NCI-H774 (cell line): ENCODE results near the gene PEX7.
"Not testable (repeated sequence)": the region's sequence is repeated elsewhere in the genome, so short reads cannot be mapped to it uniquely, and the experiment has no call there.

ENCODE experiments used
- DNase-seq: peaks from one replicate; lab custom pipeline; 2025; lab: John Stamatoyannopoulos, UW

PEX7 gene

DNA sequence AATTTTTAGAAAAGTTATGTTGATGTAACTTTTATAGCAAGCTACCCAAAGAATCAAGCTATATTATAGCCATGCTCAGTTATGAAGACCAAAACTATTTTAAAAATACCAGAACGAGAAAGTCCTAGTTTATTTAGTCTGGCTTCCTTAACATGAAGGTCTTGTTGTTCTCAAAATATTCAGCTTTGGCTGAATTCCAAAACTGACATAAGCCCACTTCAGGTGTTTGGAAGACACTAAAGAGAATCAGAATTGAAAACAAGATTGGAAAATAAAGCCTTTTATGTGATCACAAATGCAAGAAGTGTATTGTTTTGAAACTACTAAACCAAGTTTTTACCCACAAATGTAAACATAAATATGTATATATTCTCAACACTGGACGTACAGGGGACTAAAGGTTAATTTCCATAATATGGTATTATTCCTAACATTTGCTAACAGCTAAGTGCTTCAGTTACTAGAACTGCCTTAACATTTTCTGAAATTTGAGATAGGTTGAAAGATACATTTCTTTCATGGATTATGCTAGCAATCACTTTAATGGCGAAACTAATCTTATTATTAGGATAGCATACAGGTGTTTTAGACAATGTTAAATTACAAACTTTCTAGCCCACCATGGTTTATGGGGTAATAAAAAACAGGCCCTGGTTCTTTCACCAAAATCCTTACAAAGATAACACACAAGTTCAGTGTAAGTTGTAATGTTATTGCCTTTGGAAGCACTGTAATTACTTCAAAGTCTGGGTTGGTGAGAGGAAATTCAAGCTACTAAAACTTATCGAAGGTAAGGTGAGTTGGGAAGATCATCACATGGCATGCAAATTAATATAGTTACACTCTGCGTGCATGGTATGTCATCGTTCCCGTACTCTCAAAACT, 31.7 kb upstream of the PEX7 start:
- no peak for DNase-seq

DNA sequence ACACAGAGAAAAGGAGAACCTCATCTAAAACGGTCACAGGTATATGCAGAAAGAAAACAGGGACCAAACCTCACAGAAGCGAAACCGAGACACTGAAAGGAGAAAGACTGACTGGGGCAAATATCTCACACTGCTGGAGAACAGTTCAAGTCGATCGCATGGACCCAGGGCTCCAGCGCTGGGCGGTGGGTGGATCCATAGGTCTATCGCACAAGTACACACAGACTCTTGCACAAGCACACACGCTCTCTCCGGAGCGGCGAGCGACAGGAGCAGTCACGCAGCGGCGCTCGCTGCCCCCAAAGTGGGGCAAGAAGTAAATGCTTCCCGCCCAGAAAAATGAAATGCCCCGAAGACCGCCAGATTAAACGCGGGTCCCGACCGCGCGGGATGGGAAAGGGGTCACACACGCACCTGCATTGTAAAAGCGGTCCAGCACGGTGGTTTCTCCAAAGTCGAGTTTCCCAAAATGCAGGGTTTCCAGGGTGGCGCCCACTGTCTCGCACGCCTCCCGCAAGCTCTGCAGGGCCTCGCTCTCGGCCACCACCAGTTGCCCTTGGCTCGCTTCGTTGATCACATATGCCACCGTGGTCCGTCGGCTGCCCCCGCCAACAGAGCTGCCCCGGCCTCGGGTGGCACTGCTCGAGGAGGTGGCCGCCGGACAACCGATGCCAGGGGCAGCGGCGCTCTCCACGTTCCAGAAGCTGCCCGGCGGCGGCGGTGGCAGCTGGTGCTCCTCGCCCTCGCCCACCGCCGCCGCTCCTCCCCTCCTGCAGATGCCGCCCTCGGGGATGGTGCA, 30.9 kb upstream of the PEX7 start:
- peak; percentile 23 for DNase-seq

DNA sequence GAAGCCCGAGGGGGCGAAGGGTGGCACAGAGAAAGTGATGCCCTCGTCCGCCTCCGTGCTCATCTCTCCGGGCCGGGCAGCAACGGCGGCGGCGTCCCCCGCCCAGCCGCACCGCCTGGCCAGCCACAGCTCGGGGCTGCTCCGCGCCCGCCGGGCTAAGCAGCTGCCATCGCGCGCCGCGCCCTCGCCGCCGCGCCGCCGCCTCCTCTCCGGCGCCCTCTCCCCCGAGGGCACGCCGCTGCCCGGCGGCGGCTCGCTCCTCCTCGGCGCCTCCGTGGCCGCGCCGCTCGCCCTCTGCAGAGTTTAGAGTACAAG, 30.3 kb upstream of the PEX7 start:
- DNase-seq = no peak

DNA sequence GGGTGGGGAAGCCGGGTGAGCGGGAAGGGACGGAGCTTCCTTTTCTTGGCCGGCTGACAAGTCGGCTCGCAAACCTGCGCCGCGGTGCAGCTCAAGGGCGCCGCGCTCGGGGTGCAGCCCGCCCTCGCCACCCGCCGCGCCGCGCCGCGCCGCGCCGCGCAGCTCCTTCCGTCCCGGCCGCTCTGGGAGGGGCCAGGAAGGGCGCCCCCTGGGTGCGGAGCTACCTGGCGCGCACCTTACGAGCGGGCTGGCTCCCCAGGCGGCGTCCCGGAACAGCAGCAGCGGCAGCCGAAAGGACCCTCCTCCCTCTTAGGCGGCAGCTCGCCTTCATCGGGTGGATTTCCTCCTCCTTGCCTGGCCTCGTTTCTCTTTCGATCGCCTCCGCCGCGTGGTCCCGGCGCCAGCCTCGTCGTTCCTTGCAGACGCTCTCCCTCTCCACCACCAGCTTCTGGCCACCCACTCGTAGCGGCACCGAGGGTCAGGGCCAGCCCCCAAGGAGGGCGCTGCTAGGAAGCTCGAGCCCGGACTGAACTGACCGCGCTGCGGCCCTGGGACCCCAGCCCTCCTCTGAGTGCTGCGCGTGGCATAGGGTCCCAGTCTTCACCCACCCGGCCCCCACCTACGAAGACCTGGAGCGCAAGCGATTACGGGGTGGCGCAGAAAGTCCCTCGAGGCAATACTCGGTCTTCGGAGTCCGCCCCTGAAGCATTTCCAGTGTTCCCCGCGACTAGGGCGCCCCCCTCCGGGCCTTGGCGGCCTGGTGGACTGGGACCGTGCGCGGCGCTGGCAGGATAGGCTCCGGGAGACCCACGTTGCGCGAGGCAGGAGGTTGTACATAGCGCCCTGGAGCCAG, 29.8 kb upstream of the PEX7 start, which contains the start of gene MAP3K5:
MAP3K5 (minus strand) TSS at position 68 of the 853 bp plus-strand sequence. CDS start 320 bp downstream, outside the sequence.
- DNase-seq = peak; percentile 88

DNA sequence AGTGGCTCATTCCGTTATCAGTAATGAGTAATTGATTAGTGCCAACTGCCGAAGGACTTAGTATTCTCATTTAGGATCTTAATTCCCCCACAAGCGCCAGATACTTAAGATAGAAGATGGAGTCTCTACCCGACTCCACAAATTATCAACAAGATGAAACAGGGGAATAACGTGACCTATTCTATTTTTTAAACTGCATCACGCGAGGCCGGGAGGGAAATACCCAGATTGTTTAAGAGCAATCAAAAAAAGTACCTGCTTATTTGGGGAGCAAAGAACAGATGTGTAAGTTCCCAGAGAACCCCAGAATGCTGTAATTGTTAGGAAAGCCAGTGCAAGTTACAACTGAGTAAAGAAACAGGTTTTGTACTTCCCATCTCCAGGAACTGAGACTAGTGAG, 29.0 kb upstream of the PEX7 start:
- no peak for DNase-seq

DNA sequence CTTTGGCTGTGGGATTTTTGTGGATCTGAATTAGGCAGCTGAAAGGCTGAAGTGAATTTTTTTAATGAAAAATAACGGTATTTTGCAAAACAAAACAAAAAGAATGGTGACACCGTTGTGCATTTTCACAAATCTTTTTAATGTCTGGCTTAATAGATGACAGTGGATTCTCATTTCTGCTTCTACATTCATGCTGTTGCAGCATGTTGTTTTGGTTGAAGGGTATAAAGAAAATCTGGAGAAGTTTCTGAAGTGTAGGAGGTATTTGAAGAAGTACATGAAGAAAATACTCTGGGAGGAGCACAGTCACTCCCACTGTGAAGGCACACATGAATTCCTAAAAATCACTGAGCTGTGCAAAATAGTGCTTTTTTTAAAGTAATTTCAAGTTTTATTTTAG, 27.0 kb upstream of the PEX7 start:
- no peak for DNase-seq

DNA sequence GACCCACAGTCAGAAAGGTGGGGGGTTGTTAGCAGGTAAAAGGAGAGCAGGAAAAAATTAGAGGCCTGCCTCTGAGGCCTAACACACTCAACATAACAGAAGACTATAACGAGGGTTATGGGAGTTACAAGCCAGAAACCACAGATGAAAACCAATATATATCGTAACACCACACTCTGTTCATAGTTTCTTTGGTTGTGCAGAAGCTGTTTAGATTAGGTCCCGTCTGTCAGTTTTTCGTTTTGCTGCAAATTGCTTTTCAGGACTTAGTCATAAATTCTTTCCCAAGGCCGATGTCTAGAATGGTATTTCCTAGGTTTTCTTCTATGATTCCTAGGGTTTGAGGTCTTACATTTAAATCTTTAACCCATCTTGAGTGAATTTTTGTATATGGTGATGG, 26.4 kb upstream of the PEX7 start:
- no peak for DNase-seq

DNA sequence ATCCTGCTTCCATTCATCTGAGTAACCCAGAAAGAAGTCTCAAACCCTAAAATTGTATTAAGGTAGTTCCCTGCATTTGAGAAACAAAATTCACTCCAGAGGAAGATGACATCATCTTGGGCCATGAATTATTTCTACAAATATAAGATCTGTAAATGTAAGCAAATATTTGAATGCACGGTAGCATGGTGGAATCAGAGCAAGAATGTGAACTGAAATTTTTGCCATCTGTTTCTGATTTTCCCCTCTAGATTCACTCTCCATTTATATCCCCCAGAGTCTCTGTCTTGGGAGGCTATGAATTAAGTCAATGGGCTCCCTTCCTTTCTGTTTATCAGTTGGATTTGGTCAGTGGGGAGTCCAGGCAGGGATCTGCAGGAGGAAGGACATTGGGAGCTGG, 24.3 kb upstream of the PEX7 start:
- no peak for DNase-seq

DNA sequence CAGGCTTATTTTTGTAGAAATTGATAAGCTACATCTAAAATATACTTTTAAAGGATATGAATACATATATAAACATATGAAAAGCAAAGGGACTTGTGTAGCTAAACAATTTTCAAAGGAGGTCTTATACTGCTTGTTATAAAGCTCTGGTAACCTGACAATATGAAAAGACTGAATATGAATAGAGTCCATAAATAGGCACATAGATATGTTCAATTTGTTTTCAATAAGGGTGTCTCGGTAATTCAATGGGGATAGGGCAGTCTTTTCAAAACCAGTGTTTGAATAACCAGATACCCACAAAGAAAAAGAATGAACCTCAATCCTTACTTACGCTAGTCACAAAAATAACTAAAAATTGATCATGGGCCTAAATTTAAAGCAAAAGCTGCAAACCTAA, 20.8 kb upstream of the PEX7 start:
- no peak for DNase-seq

DNA sequence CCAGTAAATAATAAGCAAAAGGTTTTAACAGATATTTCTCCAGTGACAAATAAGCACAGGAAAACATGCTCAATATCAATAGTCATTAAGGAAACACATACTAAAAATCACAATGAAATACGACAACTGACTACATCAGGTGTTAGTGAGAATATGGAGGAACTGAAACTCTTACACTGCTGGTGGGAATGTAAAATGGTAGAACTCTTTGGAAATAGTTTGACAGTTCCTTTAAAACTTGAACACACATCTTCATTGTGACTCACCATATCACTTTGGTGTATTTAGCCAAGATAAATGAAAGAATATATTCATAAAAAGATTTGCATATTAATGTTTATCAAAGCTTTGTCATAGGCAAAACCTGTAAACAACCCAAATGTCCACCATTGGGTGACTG, 18.8 kb upstream of the PEX7 start:
- no peak for DNase-seq

DNA sequence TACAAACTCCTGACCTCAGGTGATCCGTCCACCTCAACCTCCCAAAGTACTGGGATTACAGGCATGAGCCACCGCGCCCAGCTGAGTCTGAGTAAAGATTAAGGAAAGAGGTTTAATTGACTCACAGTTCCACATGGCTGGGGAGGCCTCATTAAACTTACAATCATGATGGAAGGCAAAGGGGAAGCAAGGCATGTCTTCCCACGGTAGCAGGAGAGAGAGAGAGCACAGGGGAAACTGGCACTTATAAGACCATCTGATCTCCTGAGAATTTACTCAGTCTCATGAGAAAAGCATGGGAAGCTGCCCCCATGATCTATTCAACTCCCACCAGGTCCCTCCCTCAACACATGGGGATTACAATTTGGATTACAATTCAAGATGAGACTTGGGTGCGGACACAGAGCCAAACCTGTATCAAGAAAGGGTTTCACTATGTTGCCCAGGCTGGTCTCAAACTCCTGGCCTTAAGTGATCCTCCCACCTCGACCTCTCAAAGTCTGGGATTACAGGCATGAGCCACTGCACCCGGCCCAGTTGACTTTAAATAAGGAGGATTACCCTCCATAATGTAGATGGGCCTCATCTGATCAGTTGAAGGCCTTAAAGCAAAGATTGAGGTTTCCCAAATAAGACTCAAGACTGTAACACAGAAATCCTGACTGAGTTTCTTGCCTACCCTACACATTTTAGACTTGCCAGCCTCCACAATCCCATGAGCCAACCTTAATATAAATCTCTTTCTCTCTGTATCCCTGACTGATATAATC, 13.1 kb upstream of the PEX7 start:
- DNase-seq = no peak

DNA sequence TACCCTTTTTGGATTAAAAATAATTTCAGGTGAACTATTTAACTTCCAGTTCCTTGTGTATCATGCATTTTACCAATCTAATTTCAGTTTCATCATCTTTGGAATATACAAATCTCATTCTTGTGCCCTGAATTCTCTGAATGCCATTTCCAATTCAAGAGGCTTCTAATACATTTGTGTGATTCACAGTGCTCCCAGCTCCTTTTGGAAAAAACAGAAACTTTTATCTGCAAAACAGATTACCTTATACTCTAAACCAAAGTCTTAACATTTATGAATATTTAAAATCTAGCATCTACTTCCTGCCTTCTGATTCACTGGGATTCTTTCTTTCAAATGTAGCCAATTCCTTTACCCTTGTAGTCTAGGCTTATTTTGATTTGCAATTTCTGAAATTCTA, 11.1 kb upstream of the PEX7 start:
- DNase-seq = no peak

DNA sequence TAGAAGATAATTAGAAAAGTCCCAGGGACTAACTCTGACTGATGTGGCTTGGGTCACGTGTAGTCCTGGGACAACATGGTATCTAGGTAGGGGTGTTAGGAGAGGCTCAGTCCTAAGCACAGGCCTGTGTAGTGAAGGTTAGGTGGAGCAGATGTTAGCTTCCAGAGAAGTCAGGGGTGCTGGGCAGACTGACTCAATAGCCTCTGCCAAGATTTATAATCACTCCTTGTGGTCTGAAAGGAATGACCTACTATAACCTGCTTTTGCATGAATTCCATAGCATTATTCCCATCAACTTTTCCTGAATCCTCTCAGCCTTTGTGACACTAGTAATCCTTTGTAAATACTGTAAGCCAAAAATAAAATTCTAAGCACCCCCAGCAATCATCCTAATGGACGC, 10.2 kb upstream of the PEX7 start:
- no peak for DNase-seq

DNA sequence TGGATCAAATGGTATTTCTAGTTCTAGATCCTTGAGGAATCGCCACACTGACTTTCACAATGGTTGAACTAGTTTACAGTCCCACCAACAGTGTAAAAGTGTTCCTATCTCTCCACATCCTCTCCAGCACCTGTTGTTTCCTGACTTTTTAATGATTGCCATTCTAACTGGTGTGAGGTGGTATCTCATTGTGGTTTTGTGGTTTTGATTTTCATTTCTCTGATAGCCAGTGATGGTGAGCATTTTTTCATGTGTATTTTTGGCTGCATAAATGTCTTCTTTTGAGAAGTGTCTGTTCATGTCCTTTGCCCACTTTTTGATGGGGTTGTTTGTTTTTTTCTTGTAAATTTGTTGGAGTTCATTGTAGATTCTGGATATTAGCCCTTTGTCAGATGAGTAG, 6.8 kb upstream of the PEX7 start:
- not testable (repeated sequence) for DNase-seq

DNA sequence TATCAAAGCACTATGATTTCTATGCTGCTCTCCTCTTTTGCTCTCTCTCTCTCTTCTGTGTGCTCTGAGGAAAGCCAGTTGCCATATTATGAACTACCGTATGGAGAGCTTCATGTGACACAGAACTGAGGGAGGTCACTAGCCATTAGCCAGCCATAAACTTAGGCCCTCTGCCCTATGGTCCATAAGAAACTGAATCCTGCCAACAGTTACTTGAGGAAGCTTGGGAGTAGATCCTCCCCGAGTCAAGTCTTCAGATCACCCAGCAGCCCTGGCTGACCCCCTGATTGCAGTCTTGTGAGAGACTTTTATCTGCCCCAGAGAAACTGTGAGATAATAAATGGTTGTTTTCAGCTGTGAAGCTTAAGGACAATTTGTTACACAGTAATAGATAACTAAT, 5.7 kb upstream of the PEX7 start:
- DNase-seq = no peak

DNA sequence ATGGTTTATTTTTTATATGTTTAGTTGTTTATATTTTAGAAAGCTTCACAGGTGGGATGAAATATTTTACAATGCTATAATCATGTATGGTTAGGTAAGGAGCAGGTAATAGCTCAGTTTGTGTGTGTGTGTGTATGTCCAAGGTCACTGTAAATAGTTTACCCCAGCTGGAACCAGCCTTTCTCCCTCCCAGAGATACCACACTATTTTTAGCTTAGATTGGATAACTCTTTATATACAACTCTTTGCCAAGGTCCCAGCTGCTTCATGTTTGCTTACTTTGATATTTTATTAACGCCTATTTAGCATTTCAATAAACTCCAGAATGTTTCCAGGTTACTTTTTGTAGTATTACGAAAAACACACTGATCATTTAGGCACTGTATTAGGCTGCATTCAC, 1.8 kb upstream of the PEX7 start:
- DNase-seq = no peak

DNA sequence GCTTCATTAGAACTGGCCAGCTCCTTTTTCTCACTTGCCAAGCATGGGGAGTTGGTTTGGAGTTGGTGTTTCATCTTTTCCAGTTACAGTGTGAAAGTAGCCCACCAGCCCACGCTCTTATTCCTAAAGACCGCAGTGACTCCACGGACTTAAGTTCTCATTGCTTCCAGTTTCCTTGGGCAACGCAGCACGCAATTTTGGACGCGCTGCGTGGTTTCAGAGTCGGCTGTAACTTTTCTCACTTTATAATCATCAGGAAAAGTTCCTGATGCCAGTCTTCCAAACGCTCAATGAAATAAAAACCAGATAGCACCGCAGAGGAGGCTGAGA, 381 bp upstream of the PEX7 start:
- no peak for DNase-seq

DNA sequence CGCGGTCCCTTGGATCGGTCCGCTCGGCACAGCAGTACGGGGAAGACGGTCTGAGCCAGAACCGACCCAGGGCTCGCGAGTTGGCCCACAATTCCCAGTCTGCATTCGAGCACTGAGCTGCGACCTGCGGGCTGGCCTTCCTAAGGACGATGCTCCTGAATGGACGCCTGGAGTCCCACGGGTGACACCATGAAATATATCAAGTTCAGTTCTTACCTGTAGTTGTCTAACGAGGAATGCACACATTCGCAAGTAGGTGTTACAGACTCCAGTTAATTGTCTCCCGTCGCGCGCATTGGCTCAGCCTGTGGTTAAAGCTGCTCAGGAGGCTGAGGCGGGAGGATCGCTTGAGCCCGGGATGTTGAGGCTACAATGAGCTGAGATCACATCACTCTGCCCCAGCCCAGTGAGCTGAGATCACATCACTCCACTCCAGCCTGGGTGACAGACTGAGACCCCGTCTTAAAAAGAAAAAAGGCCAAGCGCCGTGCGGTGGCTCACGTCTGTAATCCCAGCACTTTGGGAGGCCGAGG, 802 bp downstream of the PEX7 start:
- no peak for DNase-seq

DNA sequence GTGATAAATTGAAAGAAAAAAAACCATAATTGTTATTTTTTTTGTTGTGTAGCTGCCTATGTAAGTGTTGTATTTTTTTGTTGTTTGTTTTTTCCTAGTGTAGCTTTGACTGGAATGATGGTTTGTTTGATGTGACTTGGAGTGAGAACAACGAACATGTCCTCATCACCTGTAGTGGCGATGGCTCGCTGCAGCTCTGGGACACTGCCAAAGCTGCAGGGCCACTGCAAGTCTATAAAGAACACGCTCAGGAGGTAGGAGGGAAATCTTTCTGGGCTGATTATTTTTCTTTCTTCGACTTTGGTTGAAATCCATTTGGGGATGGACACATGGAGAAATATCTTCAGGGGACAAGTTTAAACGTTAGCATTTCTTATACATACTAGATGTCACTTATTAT, 3.8 kb downstream of the PEX7 start:
- DNase-seq = no peak

DNA sequence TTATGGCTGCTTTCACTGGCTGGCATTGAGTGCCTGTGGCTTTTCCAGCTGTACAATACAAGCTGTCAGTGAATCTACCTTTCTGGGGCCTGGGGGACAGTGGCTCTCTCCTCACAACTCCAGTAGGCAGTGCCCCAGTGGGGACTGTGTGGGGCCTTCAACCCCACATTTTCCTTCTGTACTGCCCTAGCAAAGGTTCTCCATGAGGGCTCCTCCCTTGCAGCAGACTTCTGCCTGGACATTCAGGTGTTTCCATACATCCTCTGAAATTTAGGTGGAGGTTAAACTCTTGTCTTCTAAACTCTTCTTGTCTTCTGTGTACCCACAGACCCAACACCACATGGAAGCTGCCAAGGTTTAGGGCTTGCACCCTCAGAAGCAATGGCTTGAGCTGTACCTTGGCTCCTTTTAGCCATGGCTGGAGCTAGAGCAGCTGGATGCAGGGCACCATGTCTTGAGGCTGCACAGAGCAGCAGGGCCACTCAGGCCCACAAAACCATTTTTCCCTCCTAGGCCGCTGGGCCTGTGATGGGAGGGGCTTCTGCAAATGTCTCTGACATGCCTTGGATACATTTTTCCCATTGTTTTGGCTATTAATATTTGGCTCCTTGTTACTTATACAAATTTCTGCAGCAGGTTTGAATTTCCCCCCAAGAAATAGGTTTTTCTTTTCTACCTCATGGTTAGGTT, 9.6 kb downstream of the PEX7 start:
- DNase-seq = no peak
